C4-2B (cell line): ENCODE data around the gene R3HDM2.
"Not testable (repeated sequence)": the region's sequence is repeated elsewhere in the genome, so short reads cannot be mapped to it uniquely, and the experiment has no call there.

Experiments
- H3K27ac ChIP-seq: fragments of 450-650 bp; 2 replicates; pipeline ENCODE4 v1.5.1; 2017
- CTCF ChIP-seq: fragments of 450-650 bp; conservative IDR thresholded peaks from 2 replicates; pipeline ENCODE4 v1.5.1; 2017; ENCODE audit warnings: mild to moderate bottlenecking
- ZFX ChIP-seq: fragments of 450-650 bp; IDR thresholded peaks from 2 replicates; pipeline ENCODE4 v1.6.1; 2017

R3HDM2 gene

GRCh38 chr12:57367121-57367520, 63.7 kb downstream of the R3HDM2 start:
- H3K27ac ChIP-seq = no peak overlapping the region
- TF ChIP-seq CTCF = no peak
- TF ChIP-seq ZFX = no peak

- TF ChIP-seq ZFX (no peak), CTCF (no peak)
Observed at GRCh38 chr12:57366315-57366714, 64.5 kb downstream of the R3HDM2 start.

GRCh38 chr12:57364156-57364555, 66.7 kb downstream of the R3HDM2 start:
- not testable (repeated sequence) for H3K27ac ChIP-seq

More at GRCh38 chr12:57366315-57366714, 64.5 kb downstream of the R3HDM2 start:
- H3K27ac ChIP-seq = no peak overlapping the region

- no peak for TF ChIP-seq CTCF
- TF ChIP-seq ZFX = no peak
- H3K27ac ChIP-seq = no peak overlapping the region
Observed at GRCh38 chr12:57360468-57360867, 70.4 kb downstream of the R3HDM2 start.

- TF ChIP-seq ZFX (no peak), CTCF (no peak)
- no peak overlapping the region for H3K27ac ChIP-seq
Observed at GRCh38 chr12:57358646-57359045, 72.2 kb downstream of the R3HDM2 start.

GRCh38 chr12:57355734-57356133, 75.1 kb downstream of the R3HDM2 start:
- H3K27ac ChIP-seq = no peak overlapping the region
- TF ChIP-seq ZFX (no peak), CTCF (no peak)

GRCh38 chr12:57352166-57352565, 78.7 kb downstream of the R3HDM2 start:
- no peak for TF ChIP-seq CTCF
- no peak for TF ChIP-seq ZFX
- no peak overlapping the region for H3K27ac ChIP-seq

- TF ChIP-seq ZFX = no peak
- no peak for TF ChIP-seq CTCF
- H3K27ac ChIP-seq = no peak overlapping the region
Observed at GRCh38 chr12:57347284-57347683, 83.6 kb downstream of the R3HDM2 start.
